NCI-H2227 treated with DMSO at 0.1 percent for 48 hours (cell line): ENCODE measurements around the gene PHACTR3.
A peak's percentile ranks its signal among the peaks of the same experiment; 100 is the strongest.
"Not testable (repeated sequence)": the region's sequence is repeated elsewhere in the genome, so short reads cannot be mapped to it uniquely, and the experiment has no call there.

Source experiments
- DNase-seq: peaks from one replicate; lab custom pipeline; 2025; lab: John Stamatoyannopoulos, UW

The PHACTR3 gene

DNA sequence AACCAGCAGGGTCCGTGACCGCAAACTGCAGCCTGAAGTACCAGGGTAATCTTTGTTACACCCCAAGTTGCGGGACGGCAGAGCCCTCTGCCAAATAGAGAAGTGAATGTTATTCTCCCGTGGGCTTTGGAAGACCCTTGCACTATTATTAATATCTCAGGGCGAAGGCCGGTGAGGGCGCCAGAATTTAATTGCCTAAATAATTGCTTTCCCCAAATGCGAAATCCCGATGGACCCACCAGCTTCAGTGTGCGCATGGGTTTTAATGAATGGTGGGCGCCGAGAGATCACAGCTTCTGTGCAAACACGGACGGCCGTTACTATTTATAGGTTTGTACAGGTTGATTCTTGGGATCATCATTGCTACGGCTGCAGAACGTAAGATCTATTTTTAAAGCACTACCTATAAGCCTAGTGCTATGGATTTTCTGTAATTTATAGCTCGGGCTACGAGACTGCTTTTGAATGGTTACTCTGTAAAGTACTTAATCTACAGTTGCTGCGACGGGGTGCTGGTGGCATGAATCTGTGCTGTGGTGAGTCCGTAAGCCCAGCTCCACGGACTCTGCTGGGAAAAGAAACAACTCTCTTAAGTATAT is 15.2 kb upstream of the PHACTR3 start:
- DNase-seq = no peak

DNA sequence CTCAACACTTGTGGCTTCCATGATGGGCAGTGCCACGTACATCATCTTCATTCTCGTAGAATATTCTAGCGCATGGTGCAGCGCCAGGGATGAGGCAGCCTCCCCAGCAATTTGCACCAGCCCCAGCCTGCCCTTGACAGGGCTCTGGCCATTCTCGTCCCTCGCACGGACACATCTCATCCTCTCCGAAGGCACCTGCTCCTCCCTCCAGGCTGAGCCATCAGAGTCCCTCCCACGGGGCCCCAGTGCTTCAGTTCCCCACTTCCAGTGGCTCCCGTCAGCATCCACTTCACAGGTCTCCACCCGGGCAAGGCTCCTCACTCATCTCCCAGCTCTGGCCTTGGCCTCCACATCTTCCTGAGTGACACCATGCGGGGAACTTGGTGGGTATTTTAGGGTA is 13.3 kb upstream of the PHACTR3 start:
- no peak for DNase-seq

DNA sequence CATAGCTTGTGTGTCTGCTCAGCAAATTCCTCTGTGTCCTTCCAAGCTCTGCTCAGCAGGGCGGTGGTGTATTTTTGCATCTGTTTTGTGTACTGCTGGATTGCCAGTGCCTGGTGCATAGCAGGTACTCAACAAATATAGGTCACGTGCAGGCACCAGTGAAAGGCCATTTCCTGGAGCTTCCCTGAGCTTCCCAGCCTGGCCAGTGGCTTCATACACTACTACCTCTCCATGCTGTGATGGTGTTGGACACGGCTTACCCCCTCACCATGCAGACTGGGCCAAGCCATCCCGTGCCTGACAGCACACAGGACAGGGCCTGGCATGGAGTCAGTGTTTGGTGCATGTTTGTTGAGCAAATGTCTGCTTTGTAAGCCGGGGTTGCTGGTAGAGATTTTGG is 7.7 kb upstream of the PHACTR3 start:
- no peak for DNase-seq

DNA sequence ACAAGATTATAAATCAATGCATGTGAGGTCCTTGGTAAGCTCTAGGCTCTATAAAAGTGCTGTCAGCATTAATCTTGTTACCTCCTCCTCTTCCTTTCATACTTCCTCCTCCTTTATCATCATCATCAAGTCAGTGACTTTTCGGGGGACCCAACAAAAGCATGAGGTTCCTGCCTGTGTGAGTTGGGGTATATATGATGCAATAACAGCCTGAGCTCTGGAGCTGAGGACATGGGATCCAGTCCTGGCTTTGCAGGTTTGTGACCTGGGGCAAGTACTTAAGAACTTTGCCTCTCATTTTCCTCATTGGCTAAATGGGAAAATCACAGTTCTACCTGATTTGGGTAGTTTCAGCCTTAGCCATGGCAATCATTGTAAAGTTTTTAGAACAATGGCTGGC is 7.1 kb upstream of the PHACTR3 start:
- DNase-seq = no peak

DNA sequence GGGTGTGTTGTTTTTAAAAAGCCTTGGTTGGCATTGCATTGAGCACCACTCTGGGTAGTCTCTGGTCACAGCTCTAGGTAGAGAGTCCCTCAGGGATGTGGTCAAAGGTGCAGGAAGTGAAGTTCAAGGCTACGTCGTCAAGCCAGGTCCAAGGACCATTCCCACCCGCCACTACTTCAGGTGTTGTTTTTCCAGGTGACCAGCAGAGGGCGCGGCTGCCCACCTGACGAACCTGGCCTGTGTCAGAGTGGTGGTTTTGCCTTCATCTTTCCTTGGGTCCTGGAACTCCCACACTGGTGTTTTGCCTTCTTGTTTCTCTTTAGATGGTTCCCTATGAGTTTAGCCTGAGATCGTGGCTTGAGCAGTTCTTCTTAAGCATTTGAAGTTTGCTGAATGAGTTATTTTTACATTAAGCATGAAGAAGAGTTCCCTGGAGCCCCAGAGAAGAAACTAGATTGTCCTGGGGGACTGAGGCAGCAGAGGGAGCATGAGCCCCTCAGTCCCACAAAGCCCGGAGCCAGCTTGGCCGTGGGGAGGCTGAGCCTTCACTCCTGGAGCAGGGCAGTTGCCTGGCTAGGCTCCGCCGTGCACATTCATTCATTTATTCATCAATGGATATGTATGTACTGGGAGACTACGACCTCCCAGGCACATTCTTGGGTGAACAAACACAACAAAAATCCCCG is 5.6 kb upstream of the PHACTR3 start:
- peak; percentile 81 for DNase-seq

DNA sequence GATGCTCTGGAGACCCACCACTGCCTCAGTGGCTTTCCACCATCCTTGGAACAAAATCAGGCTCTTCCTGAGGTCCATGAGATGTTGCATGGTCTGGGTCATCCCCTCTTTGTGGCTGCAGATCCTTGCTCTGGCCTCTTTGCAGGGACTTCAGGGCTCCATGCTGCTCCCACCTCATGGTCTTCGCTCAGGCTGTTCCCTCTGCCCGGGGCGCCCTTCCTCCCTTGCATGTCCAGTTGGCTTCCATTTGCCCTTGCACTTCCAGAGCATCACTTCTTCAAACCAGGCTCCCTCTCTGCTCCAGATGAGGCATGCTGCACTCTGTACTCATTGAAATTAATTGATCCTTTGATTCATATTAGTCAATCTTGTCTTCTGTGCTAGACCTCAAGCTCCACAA is 4.4 kb upstream of the PHACTR3 start:
- no peak for DNase-seq

DNA sequence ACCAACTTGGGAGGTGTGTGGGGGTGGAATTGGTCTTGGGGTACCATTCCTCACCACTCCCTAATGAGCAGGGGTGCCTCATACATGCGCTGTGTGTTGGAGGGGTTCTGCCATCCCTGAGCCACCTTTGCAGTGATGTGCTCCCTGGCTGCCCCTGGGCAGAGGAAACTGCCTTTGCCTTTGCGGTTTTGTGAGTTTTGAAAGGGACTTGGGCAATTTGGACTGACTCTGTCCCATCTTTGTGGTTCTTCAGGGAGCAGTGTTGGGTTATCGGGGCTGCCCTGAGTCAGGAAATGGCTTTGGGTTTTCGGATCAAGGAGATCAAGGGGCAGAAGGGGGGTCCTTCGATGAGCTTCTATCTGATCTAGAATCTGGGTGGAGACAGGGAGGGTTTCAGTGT is 3.9 kb upstream of the PHACTR3 start:
- DNase-seq = no peak

DNA sequence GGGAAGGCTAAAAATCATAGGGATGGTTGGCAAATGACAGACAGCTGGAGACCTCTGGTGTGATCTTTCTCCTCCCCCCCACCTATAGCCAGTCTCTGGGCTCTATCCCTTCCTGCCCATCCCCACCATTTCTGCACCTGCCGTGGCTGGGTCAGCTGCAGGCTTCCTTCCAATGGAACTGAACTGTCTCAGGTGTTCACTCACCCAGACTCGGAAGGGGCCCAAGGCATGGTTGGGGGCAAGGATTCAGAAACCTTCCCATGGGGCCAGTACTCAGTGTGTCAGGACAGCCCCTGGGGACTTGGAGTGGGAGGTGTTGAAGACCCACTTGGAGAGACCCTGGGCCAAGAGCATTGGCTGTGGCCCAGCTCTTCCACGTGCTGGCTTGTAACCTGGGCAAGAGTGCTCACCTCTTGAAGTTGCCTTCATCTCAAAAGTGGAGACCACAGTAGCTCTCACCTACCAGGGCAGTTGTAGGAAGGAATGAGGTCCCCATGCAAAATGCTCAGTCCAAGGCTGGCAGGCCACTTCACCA is 1.7 kb upstream of the PHACTR3 start:
- DNase-seq = no peak

DNA sequence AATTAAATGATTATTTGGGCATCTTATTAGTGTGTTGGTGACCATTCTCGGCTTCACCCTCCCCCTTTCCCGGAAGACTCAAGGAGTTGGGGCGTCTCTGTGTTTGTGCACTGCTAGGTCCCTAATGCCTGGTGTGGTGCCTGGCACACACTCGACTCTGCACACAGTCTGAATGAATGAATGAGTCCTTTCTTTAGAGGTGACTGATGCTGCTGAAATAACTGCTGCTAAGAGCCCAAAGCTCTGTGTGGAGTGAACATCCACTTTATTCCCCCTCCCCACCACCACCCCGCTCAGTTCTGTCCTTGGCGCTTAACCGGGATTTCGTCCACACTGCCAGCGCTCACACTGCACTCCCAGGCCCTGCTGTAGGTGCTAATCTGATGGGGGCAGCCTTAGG is 1.2 kb upstream of the PHACTR3 start:
- no peak for DNase-seq

DNA sequence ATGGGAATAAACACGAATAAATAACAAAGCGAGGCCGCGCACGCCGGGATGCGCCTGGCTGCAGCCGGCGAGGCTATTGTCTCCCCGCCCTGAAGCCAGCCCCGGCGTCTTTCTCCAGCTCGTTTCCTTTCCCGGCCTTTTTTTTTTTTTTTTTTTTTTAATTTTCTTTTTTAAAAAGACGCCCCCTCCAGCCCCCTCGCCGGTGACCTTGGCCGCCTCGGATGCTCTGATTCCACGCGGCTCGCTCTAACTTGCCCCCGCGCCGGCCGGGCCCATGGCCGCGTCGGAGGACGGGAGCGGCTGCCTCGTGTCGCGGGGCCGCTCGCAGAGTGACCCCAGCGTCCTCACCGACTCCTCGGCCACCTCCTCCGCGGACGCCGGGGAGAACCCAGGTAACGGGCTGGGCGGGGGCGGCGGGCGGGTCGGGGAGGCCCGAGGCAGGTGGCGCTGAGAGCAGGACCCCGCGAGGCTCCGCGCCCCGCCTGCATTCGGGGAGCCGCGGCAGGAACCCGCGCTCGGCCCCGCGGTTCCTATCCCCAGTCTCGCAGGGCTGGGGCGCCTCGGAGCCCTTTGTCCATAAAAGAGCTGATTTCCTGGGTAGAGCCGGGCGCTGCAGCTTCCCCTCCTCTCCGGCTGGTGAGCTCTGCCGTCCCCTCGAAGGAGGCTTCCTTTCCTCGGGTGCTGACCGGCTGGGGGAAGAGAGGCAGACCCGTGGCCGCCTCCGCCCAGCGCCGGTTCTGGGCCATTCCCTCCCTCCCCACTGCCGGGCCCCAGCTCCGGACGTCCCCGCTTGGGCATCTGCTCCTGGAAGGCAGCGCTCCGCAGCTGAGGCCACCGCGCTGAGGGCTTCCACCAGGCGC is 631 bp downstream of the PHACTR3 start:
- DNase-seq = no peak

DNA sequence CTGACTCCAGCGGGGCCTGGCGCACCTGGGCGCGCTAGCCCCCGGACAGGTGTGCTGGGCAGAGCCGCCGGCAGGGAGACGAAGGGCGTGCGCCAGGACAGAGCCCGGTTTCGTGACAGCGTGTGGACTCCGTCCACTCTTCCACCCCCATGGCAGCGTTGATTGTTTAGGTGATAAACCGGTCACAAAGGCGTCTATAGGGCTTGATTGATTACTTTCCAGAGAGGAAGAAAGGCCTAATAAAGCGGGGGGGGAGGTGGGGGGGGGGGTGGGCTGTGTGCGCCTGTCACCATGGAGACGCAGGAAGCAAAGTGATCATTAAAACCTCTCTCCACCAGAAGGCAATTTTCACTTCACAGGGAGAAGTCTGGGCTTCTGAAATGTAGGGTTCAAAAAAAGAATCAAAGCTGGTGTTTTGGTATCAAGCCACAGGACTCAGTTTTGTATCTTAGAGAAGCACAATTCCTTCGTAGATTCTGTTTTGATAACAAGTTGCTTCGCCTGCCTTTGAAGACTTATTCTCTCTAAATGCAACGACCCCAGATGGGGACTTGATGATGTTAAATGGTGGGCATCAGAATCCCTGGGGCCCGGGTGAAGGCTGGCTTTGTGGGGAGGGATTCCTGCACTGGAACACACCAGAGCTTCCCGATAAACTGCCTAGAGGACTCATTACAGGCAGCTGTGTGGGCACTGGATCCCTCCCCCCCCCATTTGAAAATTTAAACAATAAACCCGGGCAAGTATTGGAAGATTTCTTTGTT is 1.4 kb downstream of the PHACTR3 start:
- DNase-seq = peak; percentile 27

DNA sequence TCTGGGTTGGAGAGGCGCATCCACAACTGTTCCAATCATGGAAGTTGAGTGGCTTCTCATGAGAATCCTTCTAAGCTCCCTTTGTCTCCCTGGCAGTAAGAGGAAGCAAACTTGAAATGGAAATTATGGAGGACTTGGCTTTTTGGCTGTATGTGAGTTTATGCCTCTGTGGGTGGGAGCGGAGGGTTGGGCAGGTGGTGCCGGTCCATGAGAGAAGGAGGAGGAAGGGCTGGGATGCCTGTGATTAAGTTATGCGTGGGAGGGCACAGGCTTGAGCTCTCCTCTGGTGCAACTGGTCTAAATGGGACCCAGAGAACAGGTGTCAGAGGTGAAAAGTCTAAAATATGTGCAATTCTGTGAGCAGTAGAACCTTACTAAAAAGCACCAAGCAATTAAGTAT is 2.2 kb downstream of the PHACTR3 start:
- no peak for DNase-seq

DNA sequence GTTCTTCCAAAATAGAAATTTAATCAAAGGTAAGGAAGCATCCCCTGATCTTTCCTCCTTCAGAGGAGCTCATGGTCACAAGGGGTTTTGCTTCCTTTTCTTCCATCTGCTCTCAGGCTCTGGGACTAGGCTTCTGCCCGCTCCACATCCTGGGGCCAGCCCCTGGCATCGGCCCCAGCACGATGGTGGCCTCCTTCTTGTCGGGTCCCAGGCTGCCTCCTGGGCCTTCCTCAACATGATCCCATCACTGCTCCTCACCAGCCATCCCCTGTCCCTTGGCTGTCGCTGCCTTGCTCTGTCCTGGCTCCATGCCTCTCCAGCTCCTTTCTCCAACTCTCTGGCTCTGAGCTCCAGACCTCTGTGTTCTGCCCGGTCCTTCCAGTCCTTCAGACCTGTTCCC is 4.1 kb downstream of the PHACTR3 start:
- DNase-seq = no peak

DNA sequence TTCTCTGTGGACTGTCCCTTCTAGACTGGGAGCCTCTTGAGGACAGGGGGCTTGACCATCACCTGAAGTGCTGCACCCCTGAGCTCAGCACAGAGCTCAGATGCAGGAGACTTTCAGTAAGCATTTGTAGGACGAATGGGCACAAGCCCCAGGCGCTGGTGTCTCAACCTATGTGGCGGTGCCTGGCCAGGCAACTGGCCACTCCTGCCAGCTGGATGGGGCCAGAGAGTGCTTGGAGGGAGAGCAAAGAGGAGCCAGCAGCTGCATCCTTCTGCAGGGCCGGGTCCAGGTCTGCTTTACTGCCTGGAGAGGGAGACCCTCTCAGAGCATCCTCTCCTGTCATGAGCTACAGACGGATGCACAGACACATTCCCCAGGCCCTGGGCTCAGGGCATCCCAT is 4.5 kb downstream of the PHACTR3 start:
- no peak for DNase-seq

DNA sequence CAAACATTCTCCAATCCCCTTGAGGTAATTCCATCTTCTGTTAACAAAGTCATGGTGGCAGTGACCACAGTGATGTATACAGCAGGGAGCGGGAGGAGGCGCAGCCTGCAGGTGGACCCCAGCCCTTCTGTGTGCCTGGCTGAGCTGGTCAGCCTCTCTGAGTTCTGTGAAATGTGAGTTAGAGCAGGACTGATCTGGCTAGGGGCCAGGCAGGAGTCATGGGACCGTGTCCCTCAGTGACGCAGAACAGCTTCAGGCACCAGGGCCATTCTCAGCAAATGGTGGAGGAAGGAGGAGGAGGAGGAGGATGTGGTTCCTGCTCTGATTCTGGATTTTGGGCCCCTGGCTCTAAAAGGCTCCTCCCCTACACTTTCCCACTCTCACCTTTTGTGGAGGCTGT is 6.9 kb downstream of the PHACTR3 start:
- no peak for DNase-seq

DNA sequence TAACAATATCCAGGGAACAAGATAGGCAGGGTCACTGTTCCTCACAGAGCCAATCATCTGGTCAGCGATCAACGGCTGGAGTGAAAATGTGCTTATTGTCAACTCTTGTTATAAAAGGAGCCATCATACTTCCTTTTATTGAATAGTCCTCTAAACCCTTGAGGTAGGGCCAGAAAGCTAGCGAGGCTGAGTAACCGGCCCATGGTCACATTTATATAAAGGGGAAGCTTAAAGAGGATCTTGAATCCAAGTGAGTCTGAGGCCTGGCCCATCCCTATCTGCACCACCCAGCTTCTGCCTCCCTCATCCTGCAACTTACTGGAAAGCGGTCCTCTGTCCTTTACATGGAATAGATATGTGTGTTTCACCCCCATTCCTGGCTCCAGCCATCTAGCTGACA is 9.5 kb downstream of the PHACTR3 start:
- no peak for DNase-seq

DNA sequence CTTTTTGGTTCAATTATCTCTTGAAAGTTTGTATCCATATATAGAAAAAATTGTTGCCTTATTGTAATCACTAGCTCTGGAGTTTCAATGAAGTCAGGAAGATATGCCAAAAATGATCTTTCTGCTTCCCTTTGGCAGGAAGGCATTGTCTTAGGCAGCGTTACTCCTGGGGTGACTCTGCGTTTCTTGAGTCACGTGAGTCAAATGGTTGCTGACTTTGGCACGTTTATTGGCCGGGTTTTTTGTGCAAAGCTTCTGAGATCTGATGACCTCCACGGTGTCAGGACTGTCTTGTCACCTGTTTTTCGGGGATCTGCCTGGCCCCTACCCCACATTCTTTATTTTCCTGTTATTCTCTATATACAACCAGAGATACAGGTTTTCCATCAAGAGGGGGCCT is 10.4 kb downstream of the PHACTR3 start:
- DNase-seq = no peak

DNA sequence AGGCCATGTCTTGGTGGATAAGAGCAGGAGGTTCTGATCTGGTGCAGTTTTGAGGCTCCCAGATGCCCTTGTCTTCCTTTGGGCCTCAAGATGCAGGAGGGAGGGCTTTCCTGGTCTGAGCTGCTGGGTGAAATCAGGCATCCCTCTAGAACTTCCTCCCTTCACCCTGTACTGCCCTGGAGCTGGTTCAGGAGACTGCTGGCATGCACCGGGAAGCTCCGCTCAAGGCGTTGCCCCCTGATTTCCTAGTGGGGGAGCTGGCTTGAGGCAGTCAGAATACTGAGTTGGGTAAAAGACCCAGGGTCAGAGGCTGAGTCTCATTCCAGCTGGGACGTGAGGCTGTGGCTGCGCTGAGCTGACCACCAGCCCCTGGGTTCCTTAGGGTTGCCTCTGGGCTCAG is 12.0 kb downstream of the PHACTR3 start:
- no peak for DNase-seq

DNA sequence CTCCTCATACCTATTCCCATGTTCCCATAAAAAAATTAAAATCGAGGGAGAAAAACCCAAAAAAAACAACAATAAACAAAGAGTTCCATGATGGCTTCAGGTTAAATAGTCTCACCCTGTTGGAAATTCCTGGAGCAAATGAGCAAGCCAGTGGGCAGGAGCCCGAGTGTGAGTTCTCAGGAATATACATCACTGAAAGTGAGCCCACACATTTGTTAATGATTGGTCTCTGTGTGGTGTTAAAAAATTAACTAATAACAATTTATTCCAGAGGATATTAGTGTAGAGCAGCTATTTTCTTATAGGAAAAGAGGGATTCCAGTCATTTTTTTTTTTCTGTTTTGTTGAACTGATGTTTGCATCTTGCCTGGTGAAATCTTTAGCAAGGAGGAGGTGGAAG is 12.9 kb downstream of the PHACTR3 start:
- DNase-seq = no peak

DNA sequence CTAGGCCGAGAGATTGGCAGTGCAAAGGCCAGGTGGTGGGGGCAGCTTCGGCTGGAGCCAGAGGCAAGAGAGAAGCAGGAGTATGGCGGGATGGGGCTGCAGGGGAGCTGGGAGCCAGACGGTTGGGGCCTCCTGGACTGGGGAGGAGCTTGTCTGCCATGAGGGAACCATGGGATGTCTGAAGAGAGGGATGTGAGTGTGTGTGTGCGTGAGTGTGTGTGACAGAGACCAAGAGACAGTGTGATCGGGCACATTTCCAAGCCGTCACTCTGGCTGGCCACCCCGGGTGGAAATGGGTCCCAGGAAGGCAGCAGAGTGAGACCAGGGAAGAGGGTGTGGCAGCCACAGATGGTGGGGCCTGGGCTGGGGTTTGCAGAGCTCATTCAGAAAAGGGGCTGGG is 13.8 kb downstream of the PHACTR3 start:
- no peak for DNase-seq

DNA sequence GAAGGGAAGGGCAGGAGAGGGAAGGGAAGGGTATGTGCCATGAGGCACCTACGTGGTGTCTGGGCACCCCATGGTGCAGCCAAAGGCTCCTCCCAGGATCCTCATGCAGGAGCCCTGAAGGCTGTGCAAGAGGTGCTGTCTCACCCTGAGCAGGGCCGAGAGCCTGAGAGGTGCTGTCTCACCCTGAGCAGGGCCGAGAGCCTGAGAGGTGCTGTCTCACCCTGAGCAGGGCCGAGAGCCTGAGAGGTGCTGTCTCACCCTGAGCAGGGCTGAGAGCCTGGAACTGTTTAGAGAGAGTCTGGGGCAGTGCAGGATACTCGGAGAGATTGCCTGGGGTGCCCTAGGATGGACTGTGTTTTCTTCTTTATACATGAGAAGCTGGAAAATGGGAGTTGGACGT is 14.2 kb downstream of the PHACTR3 start:
- not testable (repeated sequence) for DNase-seq

DNA sequence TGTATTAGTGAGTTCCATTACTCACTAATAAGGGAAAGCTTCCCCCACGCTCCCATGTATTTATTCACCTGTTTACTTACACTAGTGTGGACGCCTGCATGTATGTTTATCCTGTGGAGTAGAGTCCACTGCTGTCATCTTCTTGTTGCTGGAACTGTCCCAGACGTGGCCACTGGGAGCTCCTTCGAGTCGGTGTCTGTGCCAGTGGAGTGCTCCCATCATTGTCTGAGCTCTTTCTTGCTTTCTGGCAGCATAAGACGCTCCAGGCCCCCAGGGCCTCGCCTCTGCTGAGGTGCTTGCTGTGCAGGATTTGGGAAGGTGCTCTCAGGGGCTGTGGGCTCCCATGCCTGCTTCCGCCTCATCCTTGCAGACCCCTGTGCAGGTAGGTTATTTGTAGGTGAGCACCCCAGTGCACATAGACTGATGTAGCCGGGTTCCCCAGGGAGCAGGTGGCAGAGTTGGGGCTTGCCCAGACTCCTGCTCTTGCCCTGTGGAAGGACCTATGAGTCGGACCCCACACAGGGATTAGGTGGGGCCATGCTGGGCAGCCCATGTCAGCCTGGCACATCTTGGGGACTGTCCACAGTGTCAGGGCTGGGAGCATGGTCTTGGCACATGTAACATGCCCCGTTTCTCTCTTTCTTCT is 16.6 kb downstream of the PHACTR3 start:
- DNase-seq = no peak
